Measurements from ENCODE around the gene MARCHF10. TPM values are rescaled to one million over a fixed set of nuclear protein-coding genes. Genes with fewer than 3 reads are reported as not detected.

MARCHF10 gene, protein sequence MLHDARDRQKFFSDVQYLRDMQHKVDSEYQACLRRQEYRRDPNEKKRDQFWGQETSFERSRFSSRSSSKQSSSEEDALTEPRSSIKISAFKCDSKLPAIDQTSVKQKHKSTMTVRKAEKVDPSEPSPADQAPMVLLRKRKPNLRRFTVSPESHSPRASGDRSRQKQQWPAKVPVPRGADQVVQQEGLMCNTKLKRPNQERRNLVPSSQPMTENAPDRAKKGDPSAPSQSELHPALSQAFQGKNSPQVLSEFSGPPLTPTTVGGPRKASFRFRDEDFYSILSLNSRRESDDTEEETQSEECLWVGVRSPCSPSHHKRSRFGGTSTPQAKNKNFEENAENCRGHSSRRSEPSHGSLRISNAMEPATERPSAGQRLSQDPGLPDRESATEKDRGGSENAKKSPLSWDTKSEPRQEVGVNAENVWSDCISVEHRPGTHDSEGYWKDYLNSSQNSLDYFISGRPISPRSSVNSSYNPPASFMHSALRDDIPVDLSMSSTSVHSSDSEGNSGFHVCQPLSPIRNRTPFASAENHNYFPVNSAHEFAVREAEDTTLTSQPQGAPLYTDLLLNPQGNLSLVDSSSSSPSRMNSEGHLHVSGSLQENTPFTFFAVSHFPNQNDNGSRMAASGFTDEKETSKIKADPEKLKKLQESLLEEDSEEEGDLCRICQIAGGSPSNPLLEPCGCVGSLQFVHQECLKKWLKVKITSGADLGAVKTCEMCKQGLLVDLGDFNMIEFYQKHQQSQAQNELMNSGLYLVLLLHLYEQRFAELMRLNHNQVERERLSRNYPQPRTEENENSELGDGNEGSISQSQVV
- not detected in 2 replicates for total RNA-seq

DNA sequence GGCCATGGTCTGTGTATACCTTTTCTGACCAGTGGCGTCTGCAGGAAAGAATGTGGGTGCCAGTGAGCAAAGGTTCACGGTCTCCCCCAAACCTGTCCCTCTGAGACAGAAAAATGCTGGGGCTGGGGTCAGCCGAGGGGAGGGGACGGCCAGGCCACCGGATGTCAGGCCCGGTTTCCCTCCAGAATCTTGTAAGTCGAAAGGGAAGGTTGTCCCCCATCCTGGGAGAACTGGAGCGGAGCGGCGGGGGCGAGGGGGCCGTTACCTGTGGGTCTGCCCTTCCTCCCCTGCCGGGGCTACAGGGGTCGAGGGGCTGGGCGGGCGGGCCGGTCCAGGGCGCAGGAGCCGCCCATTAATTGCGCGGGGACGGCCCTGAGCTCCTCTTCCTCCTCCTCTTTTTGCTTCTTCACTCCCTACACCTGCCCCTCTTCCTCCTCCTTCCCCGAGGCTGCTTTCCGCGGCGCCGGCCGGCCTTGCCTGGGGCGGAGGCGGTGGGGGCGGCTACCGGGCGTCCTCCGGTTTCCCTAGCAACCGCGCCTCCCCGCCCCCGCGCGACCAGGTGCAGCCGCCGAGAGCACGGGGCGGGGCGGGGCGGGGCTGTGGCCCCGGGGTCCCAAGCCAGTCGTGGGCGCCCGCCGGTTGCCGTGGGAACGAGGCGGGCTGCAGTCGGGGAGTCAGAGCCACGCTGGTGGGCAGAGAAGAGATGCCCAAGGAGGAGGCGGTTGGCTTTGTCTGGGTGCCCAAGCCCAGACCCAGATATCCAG lies at the start of gene MARCHF10:
TSS of gene MARCHF10 (minus strand) at position 503 of the 764 bp plus-strand sequence. CDS start 6,579 bp downstream, outside the sequence.

Small RNAs within 50 kb of the gene (small RNA-seq; reads per million reads assigned to genes)
- gene RF00019 (not detected), gene RNU6-446P (not detected)

Other genes with a start within 250 kb of the MARCHF10 start
- gene MRC2, start 180.6 kb downstream of the MARCHF10 start, total RNA-seq = 285 and 465 TPM in 2 replicates
- 56.3 and 76.0 TPM in 2 replicates for gene TANC2, start 157.9 kb upstream of the MARCHF10 start, total RNA-seq

All from hair follicle dermal papilla cell (primary cell).